K562 (cell line): ENCODE measurements around the gene SRP9. TPM values are rescaled to one million over a fixed set of nuclear protein-coding genes. Genes with fewer than 3 reads are reported as not detected.

Experiments
- CBX2 ChIP-seq: fragments of 200-600 bp; sonication (generic); IDR thresholded peaks from one replicate; pipeline ENCODE4 v1.6.1; 2012; ENCODE audit warnings: mild to moderate bottlenecking, low read length, inconsistent platforms; ENCODE audit not compliant: insufficient read depth, poor library complexity, severe bottlenecking
- MAZ ChIP-seq, 2 experiments: fragments of 450-650 bp in 1 of 2; sonication (generic) in 1 of 2; formaldehyde crosslinking; IDR thresholded peaks in 1 of 2; conservative IDR thresholded peaks in 1 of 2; 2 replicates each; pipeline versions ENCODE4 v1.4.0 to v1.5.0; 2020; ENCODE audit warnings: mild to moderate bottlenecking in 1 of 2, missing genetic modification reagents in 1 of 2
- MYNN ChIP-seq, 2 experiments: sonication (generic); formaldehyde crosslinking in 1 of 2; IDR thresholded peaks; 2 replicates each; pipeline versions ENCODE4 v1.5.0 to v1.6.1; 2016 to 2020; ENCODE audit warnings: antibody characterized with exemption in 1 of 2, missing genetic modification reagents in 1 of 2
- PHB2 ChIP-seq: fragments of 450-650 bp; IDR thresholded peaks from 2 replicates; pipeline ENCODE4 v1.6.1; 2017; ENCODE audit warnings: low read depth
- PYGO2 ChIP-seq: fragments of 450-650 bp; IDR thresholded peaks from 2 replicates; pipeline ENCODE4 v1.6.1; 2016; ENCODE audit warnings: mild to moderate bottlenecking, missing genetic modification characterization, moderate library complexity, missing compliant biosample characterization
- REST ChIP-seq, 2 experiments: fragments of 450-650 bp; formaldehyde crosslinking in 1 of 2; IDR thresholded peaks; 2 replicates each; pipeline versions ENCODE4 v1.4.0 to v1.6.1; 2014 to 2020; ENCODE audit warnings: mild to moderate bottlenecking in 2 of 2, borderline replicate concordance in 1 of 2, low read depth in 1 of 2
- TEAD4 ChIP-seq, 2 experiments: sonication (generic) in 1 of 2; formaldehyde crosslinking in 1 of 2; IDR thresholded peaks; 2 replicates each; pipeline versions ENCODE4 v1.6.1 to v1.8.0; 2012 to 2022; ENCODE audit warnings: borderline replicate concordance in 1 of 2, inconsistent platforms in 1 of 2, low read length in 1 of 2, mild to moderate bottlenecking in 1 of 2, missing genetic modification reagents in 1 of 2
- YY1 ChIP-seq, 3 experiments: IDR thresholded peaks; 2 replicates each; pipeline ENCODE4 v1.6.1; 2011; ENCODE audit warnings: low read length in 2 of 3, mild to moderate bottlenecking in 2 of 3, moderate library complexity in 2 of 3, borderline replicate concordance in 1 of 3, control low read depth in 1 of 3, low read depth in 1 of 3; ENCODE audit not compliant: insufficient read depth in 3 of 3, insufficient replicate concordance in 2 of 3, control insufficient read depth in 1 of 3, insufficient read length in 1 of 3; ENCODE audit errors: extremely low read depth in 1 of 3
- polyA plus RNA-seq, 8 experiments: library from polyadenylated mRNA; depleted of rRNA in 4 of 8; stranded (reverse) in 5 of 8; unstranded in 3 of 8; fragments of >200 nt; fragmentation: Nextera tagmentation in 2 of 8; fragmentation: Illumina TruSeq in 1 of 8; extraction: Ambion mirVana in 2 of 8; extraction: Trizol in 1 of 8; gene quantifications; 2 replicates each; pipeline versions ENCODE4 v1.2.1 to v1.2.3, GENCODE V29; 2011 to 2014; ENCODE audit warnings: inconsistent platforms in 1 of 8, missing spikeins in 1 of 8
- total RNA-seq, 7 experiments: library from RNA; depleted of rRNA in 6 of 7; stranded (reverse); fragments of >200 nt in 6 of 7; fragmentation: Illumina TruSeq in 2 of 7; extraction: Trizol in 2 of 7; gene quantifications; 2 replicates each; pipeline versions ENCODE4 v1.2.1 to v1.2.3, GENCODE V29; 2011 to 2021; ENCODE audit warnings: low replicate concordance in 1 of 7
- TF ChIP-seq, protein P1 (sequence below): fragments of 450-650 bp; IDR thresholded peaks from 2 replicates; pipeline ENCODE4 v1.6.1; 2016; ENCODE audit warnings: low read depth

The SRP9 gene
- total and polyA plus RNA-seq, 9 of the 15 experiments (the other 6 are each of a cell fraction or from before 2014, with no cell fraction given), result 273 to 1,892 (median 668) TPM

- TF ChIP-seq, protein P1, sequence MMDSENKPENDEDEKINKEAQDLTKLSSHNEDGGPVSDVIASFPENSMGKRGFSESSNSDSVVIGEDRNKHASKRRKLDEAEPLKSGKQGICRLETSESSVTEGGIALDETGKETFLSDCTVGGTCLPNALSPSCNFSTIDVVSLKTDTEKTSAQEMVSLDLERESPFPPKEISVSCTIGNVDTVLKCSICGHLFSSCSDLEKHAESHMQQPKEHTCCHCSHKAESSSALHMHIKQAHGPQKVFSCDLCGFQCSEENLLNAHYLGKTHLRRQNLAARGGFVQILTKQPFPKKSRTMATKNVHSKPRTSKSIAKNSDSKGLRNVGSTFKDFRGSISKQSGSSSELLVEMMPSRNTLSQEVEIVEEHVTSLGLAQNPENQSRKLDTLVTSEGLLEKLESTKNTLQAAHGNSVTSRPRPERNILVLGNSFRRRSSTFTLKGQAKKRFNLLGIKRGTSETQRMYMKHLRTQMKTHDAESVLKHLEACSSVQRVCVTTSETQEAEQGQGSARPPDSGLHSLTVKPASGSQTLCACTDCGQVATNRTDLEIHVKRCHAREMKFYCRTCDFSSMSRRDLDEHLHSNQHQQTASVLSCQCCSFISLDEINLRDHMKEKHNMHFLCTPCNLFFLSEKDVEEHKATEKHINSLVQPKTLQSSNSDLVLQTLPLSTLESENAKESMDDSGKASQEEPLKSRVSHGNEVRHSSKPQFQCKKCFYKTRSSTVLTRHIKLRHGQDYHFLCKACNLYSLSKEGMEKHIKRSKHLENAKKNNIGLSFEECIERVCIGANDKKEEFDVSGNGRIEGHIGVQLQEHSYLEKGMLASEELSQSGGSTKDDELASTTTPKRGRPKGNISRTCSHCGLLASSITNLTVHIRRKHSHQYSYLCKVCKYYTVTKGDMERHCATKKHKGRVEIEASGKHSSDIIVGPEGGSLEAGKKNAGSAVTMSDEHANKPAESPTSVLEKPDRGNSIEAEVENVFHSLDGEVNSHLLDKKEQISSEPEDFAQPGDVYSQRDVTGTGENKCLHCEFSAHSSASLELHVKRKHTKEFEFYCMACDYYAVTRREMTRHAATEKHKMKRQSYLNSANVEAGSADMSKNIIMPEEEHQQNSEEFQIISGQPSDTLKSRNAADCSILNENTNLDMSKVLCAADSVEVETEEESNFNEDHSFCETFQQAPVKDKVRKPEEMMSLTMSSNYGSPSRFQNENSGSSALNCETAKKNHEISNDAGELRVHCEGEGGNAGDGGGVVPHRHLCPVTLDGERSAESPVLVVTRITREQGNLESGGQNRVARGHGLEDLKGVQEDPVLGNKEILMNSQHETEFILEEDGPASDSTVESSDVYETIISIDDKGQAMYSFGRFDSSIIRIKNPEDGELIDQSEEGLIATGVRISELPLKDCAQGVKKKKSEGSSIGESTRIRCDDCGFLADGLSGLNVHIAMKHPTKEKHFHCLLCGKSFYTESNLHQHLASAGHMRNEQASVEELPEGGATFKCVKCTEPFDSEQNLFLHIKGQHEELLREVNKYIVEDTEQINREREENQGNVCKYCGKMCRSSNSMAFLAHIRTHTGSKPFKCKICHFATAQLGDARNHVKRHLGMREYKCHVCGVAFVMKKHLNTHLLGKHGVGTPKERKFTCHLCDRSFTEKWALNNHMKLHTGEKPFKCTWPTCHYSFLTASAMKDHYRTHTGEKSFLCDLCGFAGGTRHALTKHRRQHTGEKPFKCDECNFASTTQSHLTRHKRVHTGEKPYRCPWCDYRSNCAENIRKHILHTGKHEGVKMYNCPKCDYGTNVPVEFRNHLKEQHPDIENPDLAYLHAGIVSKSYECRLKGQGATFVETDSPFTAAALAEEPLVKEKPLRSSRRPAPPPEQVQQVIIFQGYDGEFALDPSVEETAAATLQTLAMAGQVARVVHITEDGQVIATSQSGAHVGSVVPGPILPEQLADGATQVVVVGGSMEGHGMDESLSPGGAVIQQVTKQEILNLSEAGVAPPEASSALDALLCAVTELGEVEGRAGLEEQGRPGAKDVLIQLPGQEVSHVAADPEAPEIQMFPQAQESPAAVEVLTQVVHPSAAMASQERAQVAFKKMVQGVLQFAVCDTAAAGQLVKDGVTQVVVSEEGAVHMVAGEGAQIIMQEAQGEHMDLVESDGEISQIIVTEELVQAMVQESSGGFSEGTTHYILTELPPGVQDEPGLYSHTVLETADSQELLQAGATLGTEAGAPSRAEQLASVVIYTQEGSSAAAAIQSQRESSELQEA, result no peak
- TF ChIP-seq PYGO2 (tag) (no peak), MAZ (CRISPR knock-in tag; conservative IDR thresholded peaks at IDR 0.05 in 1 of 2, IDR thresholded peaks at IDR 0.05 in 1 of 2) (peak; percentile 53 to 56), CBX2 (no peak), PHB2 (no peak), TEAD4 (IDR thresholded peaks at IDR 0.05; ENCODE audit: low read length) (peak; percentile 83), TEAD4 (CRISPR knock-in tag; IDR thresholded peaks at IDR 0.05; ENCODE audit: borderline replicate concordance) (no peak), MYNN (IDR thresholded peaks at IDR 0.05) (peak; percentile 39; the same call in 1 of the 2 replicates), MYNN (CRISPR knock-in tag; IDR thresholded peaks at IDR 0.05) (no peak), REST (IDR thresholded peaks at IDR 0.05; ENCODE audit: borderline replicate concordance) (peak; percentile 89), REST (CRISPR knock-in tag; IDR thresholded peaks at IDR 0.05; ENCODE audit: low read depth) (no peak), YY1 (IDR thresholded peaks at IDR 0.05; ENCODE audit: borderline replicate concordance in 1 of 3, control insufficient read depth in 1 of 3, extremely low read depth in 1 of 3, insufficient read depth in 3 of 3, insufficient read length in 1 of 3, insufficient replicate concordance in 2 of 3, low read depth in 1 of 3, low read length in 2 of 3) (peak; percentile 37 to 97 (median 89))
These were observed 5.3 kb upstream of the SRP9 start (continued) for GRCh38 chr1:225772323-225772768.
